HG02885 (cell line): ENCODE measurements around the gene TAS2R14.

Source experiments
- ATAC-seq: cut with Tn5 transposase; IDR thresholded peaks from one replicate; pipeline ENCODE4 v1.9.1; 2021; ENCODE audit warnings: mild to moderate bottlenecking; ENCODE audit not compliant: unreplicated experiment, poor library complexity

The TAS2R14 gene

GRCh38 chr12:10910380-10910779 is 28.7 kb downstream of the TAS2R14 start:
- ATAC-seq: no peak

GRCh38 chr12:10909462-10909861 is 29.6 kb downstream of the TAS2R14 start, which contains the start of gene TAS2R13:
TAS2R13 (minus strand) TSS chr12:10909562; CDS start chr12:10909298, 264 bp downstream.
- no peak for ATAC-seq

GRCh38 chr12:10904686-10905085 is 34.4 kb downstream of the TAS2R14 start:
- ATAC-seq: no peak

- no peak for ATAC-seq
Measured at GRCh38 chr12:10901427-10901826, 37.6 kb downstream of the TAS2R14 start.

GRCh38 chr12:10900972-10901371 is 38.1 kb downstream of the TAS2R14 start:
- no peak for ATAC-seq

- ATAC-seq: no peak
Measured at GRCh38 chr12:10900530-10900929, 38.5 kb downstream of the TAS2R14 start.

- ATAC-seq: no peak
Measured at GRCh38 chr12:10896854-10897253, 42.2 kb downstream of the TAS2R14 start.

- no peak for ATAC-seq
Measured at GRCh38 chr12:10891937-10892336, 47.1 kb downstream of the TAS2R14 start.

GRCh38 chr12:10889226-10889625 is 49.8 kb downstream of the TAS2R14 start:
- ATAC-seq: no peak
